Uterus (tissue), 4 donors: ENCODE results near the gene ATP13A3. TPM values are rescaled to one million over a fixed set of nuclear protein-coding genes. Genes with fewer than 3 reads are reported as not detected.

Experiments
- DNase-seq, 2 donors: peaks; one replicate each; pipeline ENCODE4 v3.0.0-alpha.2; 2019 to 2020
- H3K27ac ChIP-seq, 2 donors: fragments of 200-600 bp; sonication (generic); 1 replicate in 1 of 2; 2 replicates in 1 of 2; pipeline ENCODE4 v1.5.1; 2016 to 2018
- H3K27me3 ChIP-seq, 2 donors: fragments of 200-600 bp; sonication (generic); one replicate each; pipeline ENCODE4 v1.5.1; 2018 to 2019; ENCODE audit warnings: control low read depth in 1 of 2
- H3K36me3 ChIP-seq, 2 donors: fragments of 200-600 bp; sonication (generic); one replicate each; pipeline ENCODE4 v1.5.1; 2019; ENCODE audit warnings: control low read depth in 1 of 2
- H3K4me1 ChIP-seq, 2 donors: fragments of 200-600 bp; sonication (generic); one replicate each; pipeline ENCODE4 v1.5.1; 2018 to 2019; ENCODE audit warnings: control low read depth in 1 of 2
- H3K4me3 ChIP-seq, 2 donors: fragments of 200-600 bp; sonication (generic); 1 replicate in 1 of 2; 2 replicates in 1 of 2; pipeline ENCODE4 v1.5.1; 2018 to 2019; ENCODE audit warnings: mild to moderate bottlenecking in 1 of 2
- H3K9me3 ChIP-seq, 2 donors: fragments of 200-600 bp; sonication (generic); one replicate each; pipeline ENCODE4 v1.5.1; 2019; ENCODE audit warnings: control low read depth in 1 of 2
- POLR2A ChIP-seq, 2 donors: fragments of 450-650 bp; IDR thresholded peaks; one replicate each; pipeline ENCODE4 v1.6.1; 2016; ENCODE audit warnings: antibody characterized with exemption in 2 of 2, mild to moderate bottlenecking in 1 of 2, moderate library complexity in 1 of 2
- intact Hi-C: fragments of 100-400 bp; cut with DNase I; formaldehyde crosslinking; loops from one replicate; pipeline ENCODE4 v1.15.1; 2023; ENCODE audit warnings: low total_unique reads
- total RNA-seq, 4 donors: library from RNA; depleted of rRNA in 3 of 4; stranded (reverse); fragments of >200 nt in 3 of 4; gene quantifications; one replicate each; pipeline versions ENCODE4 v1.1.0 to v1.2.4, GENCODE V29; 2014 to 2023
- TF ChIP-seq, protein P1 (sequence below), 4 experiments: fragments of 200-600 bp in 2 of 4; fragments of 450-650 bp in 2 of 4; sonication (generic) in 2 of 4; IDR thresholded peaks; one replicate each; pipeline ENCODE4 v1.5.1; 2016 to 2019; ENCODE audit warnings: antibody characterized with exemption in 4 of 4, mild to moderate bottlenecking in 2 of 4, moderate library complexity in 1 of 4
- donor health status: DM: yes; HTN: yes; CAD: no.

ATP13A3 gene
- total RNA-seq, 4 donors from 2014 or later = 43.3 to 148 (median 82.9) TPM

DNA sequence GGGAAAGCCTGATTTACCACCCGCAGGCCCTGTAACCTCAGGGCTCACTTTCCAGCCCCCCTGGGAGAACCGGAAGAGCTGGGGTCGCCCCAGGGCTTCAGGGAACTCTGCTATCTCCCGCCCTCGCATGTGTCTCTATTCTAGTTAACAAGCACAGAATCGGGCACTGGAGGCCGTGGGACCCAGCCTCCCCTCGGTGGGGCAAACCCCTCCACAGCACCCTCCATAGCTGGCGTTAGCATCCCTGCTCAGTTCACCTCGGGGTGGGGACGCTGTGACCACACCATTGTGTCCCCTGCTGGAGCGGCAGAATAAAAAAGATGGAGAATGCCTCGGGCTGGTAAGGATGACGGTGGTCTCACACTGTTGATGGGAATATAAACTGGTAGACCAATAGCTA, 113.8 kb downstream of the ATP13A3 start:
- H3K9me3 ChIP-seq = no peaks in the 10 kb centered on the region
- H3K27me3 ChIP-seq = no peaks in the 10 kb centered on the region
- H3K4me3 ChIP-seq = no peak overlapping the region
- TF ChIP-seq, protein P1, sequence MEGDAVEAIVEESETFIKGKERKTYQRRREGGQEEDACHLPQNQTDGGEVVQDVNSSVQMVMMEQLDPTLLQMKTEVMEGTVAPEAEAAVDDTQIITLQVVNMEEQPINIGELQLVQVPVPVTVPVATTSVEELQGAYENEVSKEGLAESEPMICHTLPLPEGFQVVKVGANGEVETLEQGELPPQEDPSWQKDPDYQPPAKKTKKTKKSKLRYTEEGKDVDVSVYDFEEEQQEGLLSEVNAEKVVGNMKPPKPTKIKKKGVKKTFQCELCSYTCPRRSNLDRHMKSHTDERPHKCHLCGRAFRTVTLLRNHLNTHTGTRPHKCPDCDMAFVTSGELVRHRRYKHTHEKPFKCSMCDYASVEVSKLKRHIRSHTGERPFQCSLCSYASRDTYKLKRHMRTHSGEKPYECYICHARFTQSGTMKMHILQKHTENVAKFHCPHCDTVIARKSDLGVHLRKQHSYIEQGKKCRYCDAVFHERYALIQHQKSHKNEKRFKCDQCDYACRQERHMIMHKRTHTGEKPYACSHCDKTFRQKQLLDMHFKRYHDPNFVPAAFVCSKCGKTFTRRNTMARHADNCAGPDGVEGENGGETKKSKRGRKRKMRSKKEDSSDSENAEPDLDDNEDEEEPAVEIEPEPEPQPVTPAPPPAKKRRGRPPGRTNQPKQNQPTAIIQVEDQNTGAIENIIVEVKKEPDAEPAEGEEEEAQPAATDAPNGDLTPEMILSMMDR (IDR thresholded peaks at IDR 0.05) = no peak
- no peak for TF ChIP-seq POLR2A (IDR thresholded peaks at IDR 0.05)
- intact Hi-C loops = no loop called here
- no peak for DNase-seq
- no peak overlapping the region for H3K27ac ChIP-seq
- no peaks in the 10 kb centered on the region for H3K4me1 ChIP-seq
- H3K36me3 ChIP-seq = no peaks in the 10 kb centered on the region

DNA sequence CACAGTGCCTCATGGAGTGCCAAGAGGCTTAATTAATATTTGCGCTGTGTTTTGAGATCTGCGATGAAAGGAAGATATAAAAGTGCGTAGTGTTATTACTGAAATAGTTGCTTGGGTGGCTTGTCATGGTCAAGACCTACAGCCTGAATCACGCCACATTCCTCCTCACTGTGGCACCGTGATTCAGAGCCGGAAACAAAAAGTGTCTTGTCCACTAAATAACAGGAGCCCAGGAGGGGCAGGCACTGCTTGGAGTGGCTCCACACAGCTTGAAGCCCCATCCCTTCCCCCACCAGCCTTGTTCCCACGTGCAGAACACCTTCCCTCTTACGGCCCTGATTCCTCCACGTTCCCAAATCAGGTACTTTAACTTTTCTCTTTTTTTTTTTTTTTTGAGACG, 116.0 kb downstream of the ATP13A3 start:
- DNase-seq = no peak
- intact Hi-C loops = no loop called here

DNA sequence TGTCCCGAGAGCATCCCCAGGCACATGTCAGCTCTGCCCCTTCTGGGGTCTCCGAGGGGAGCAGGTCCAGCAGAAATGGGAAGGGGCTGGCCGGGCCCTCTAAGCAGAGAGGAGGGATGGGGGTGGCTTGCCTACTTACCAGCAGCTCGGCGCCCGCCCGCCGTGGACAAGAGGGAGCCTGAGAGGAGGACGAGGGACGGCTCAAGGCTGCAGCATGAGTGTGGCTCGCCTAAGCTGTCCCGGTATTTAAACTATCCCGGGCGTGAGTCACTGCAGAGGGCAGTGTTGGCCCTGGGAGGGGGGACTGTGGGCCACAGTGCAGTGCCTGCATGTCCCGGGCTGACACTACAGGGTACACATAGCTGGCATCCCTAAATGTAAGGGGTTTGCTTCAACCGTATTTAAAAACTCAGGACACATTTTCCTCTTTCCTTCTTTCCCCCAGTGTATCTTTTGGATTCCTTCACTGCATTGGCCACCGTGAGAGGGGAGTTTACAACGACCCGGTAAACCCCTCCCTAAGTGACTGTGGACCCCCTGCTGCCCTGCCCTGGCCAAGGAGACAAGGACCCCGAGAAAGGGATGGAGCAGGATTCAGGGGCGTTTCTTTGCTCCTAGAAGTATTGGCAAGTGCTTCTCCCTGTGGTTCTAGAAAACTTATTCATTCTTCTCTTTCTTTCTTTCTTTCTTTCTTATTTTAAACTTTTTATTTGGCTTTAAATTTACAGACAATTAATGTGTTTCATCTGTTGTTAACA, 117.1 kb downstream of the ATP13A3 start, which contains the start of gene LRRC15:
TSS of gene LRRC15 (minus strand) at position 222 of the 758 bp plus-strand sequence. CDS start 8,700 bp downstream, outside the sequence.
- no peak for DNase-seq
- no peaks in the 10 kb centered on the region for H3K9me3 ChIP-seq
- peaks cover 0 to 3% of the 10 kb centered on the region in 2 donors for H3K4me1 ChIP-seq
- no peak within 1 kb of the TSS for H3K27ac ChIP-seq
- no peak within 1 kb of the TSS for H3K4me3 ChIP-seq
- intact Hi-C loops = no loop called here
- no peaks in the 10 kb centered on the region for H3K27me3 ChIP-seq
- no peaks in the 10 kb centered on the region for H3K36me3 ChIP-seq
- TF ChIP-seq, protein P1 (IDR thresholded peaks at IDR 0.05) = no peak
- no peak for TF ChIP-seq POLR2A (IDR thresholded peaks at IDR 0.05)

More for the DNA sequence above, 116.0 kb downstream of the ATP13A3 start:
- H3K9me3 ChIP-seq = no peaks in the 10 kb centered on the region
- TF ChIP-seq, protein P1 (IDR thresholded peaks at IDR 0.05) = no peak
- no peak for TF ChIP-seq POLR2A (IDR thresholded peaks at IDR 0.05)
- no peaks in the 10 kb centered on the region for H3K4me1 ChIP-seq
- no peak overlapping the region for H3K27ac ChIP-seq
- no peaks in the 10 kb centered on the region for H3K36me3 ChIP-seq
- no peaks in the 10 kb centered on the region for H3K27me3 ChIP-seq
- H3K4me3 ChIP-seq = no peak overlapping the region

DNA sequence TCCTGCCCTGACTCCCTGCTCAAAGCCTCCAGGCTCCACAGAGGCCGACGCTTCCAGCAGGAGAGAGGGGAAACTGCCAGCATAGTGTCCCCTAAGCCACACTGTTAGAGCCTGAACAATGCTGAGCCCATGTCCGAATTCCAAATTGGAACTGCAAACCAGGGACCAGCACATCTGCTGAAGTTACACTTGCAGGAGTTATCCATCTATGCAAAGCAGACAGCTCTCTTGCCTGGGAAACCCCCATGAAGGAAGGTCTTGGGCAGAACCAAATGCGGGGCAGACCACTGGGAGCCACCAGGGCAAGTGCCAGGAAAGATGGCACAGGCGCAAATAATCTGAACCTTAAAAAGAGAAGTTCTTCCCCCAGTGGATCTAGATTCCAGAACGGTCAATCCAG, 117.9 kb downstream of the ATP13A3 start:
- no peak for DNase-seq
- intact Hi-C loops = no loop called here
- Histone ChIP-seq H3K27ac (no peak overlapping the region), H3K27me3 (no peaks in the 10 kb centered on the region), H3K36me3 (no peaks in the 10 kb centered on the region), H3K9me3 (no peaks in the 10 kb centered on the region), H3K4me3 (no peak overlapping the region), H3K4me1 (peaks cover 0 to 7% of the 10 kb centered on the region in 2 donors)
- TF ChIP-seq, protein P1 (IDR thresholded peaks at IDR 0.05) = no peak
- TF ChIP-seq POLR2A (IDR thresholded peaks at IDR 0.05) = no peak

DNA sequence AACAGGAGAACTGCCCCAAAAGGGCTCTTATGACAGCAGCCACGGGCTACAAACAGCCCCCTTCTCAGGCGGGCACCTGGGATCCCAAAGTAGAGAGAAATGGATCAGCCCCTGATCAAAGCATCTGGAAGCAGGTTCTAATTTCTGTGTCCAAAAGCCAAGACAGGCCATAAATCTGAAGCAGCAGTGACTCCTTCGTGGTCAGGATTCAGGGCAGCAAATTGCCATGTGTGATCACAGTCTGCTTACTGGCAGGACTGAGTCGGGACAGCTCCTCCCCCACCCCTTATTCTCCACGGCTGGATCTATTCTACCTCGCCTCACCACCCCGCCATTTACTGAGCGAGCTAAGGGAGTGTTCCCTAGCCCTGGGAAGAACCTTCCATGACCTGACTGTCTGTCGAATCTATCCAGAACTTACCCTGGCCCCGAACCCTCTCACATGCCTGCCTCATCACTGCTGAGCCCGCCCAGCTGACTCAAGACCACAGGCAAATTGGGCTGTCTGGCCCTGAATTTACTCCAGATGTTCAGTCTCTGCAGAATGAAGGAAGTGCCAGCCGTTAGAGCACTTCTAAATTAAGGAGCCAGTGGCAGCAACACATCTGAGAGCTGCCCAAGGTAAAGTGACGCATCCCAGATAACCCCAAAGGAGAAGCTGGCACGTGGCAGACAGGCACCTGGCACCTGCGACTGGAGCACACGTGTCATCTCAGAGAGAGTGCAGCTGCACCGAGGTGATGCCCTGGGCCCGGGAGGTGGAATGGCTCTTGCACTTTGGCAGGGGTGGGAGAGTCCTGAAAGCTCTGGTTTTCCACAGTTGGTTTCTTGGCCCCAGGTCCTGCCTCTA, 118.6 kb downstream of the ATP13A3 start:
- no peak for DNase-seq
- H3K27ac ChIP-seq = no peak overlapping the region
- intact Hi-C loops = no loop called here
- H3K27me3 ChIP-seq = no peaks in the 10 kb centered on the region
- no peaks in the 10 kb centered on the region for H3K36me3 ChIP-seq
- TF ChIP-seq, protein P1 (IDR thresholded peaks at IDR 0.05) = no peak
- TF ChIP-seq POLR2A (IDR thresholded peaks at IDR 0.05) = no peak
- peaks cover 0 to 7% of the 10 kb centered on the region in 2 donors for H3K4me1 ChIP-seq
- no peak overlapping the region for H3K4me3 ChIP-seq
- H3K9me3 ChIP-seq = no peaks in the 10 kb centered on the region
